ENCODE results near the gene EPB41.
A peak's percentile ranks its signal among the peaks of the same experiment; 100 is the strongest.

Gene EPB41

GRCh38 chr1:28914228-28915030 lies at the start of gene EPB41:
TSS of gene EPB41 (plus strand) at chr1:28914569. CDS start at chr1:28987438, 72,869 bp downstream.
- DNase-seq (ENCODE audit: low read depth) = peak; percentile 65

GRCh38 chr1:28864695-28865094 lies 49.7 kb upstream of the EPB41 start:
- no peak for DNase-seq (ENCODE audit: low read depth)

GRCh38 chr1:28865997-28866650 lies 48.2 kb upstream of the EPB41 start:
- DNase-seq (ENCODE audit: low read depth) = no peak

GRCh38 chr1:28867850-28868249 lies 46.5 kb upstream of the EPB41 start:
- no peak for DNase-seq (ENCODE audit: low read depth)

GRCh38 chr1:28869952-28870351 lies 44.4 kb upstream of the EPB41 start:
- DNase-seq (ENCODE audit: low read depth) = no peak

GRCh38 chr1:28871631-28872401 lies 42.6 kb upstream of the EPB41 start:
- no peak for DNase-seq (ENCODE audit: low read depth)

GRCh38 chr1:28875134-28875533 lies 39.2 kb upstream of the EPB41 start:
- DNase-seq (ENCODE audit: low read depth) = peak; percentile 41

- DNase-seq (ENCODE audit: low read depth) = peak; percentile 35
These were observed 37.1 kb upstream of the EPB41 start for GRCh38 chr1:28877132-28877781.

- no peak for DNase-seq (ENCODE audit: low read depth)
These were observed 35.6 kb upstream of the EPB41 start for GRCh38 chr1:28878796-28879195.

- DNase-seq (ENCODE audit: low read depth) = peak; percentile 75
These were observed 32.2 kb upstream of the EPB41 start for GRCh38 chr1:28882009-28882628.

GRCh38 chr1:28883242-28883616 lies 31.1 kb upstream of the EPB41 start:
- DNase-seq (ENCODE audit: low read depth) = no peak

GRCh38 chr1:28885472-28885877 lies 28.9 kb upstream of the EPB41 start:
- no peak for DNase-seq (ENCODE audit: low read depth)

- no peak for DNase-seq (ENCODE audit: low read depth)
These were observed 28.2 kb upstream of the EPB41 start for GRCh38 chr1:28885977-28886730.

GRCh38 chr1:28886731-28887418 lies 27.5 kb upstream of the EPB41 start:
- peak; percentile 54 for DNase-seq (ENCODE audit: low read depth)

GRCh38 chr1:28887419-28887834 lies 26.9 kb upstream of the EPB41 start:
- no peak for DNase-seq (ENCODE audit: low read depth)

- DNase-seq (ENCODE audit: low read depth) = no peak
These were observed 26.3 kb upstream of the EPB41 start for GRCh38 chr1:28887835-28888682.

GRCh38 chr1:28888915-28889314 lies 25.5 kb upstream of the EPB41 start:
- no peak for DNase-seq (ENCODE audit: low read depth)

GRCh38 chr1:28889357-28889756 lies 25.0 kb upstream of the EPB41 start:
- DNase-seq (ENCODE audit: low read depth) = no peak

- no peak for DNase-seq (ENCODE audit: low read depth)
These were observed 23.9 kb upstream of the EPB41 start for GRCh38 chr1:28890435-28890834.
